WTC11 (cell line): Measurements from ENCODE around the gene ISCU. TPM values are rescaled to one million over a fixed set of nuclear protein-coding genes. Genes with fewer than 3 reads are reported as not detected.

Source experiments
- ATAC-seq: fragments of 200-7000 bp; cut with Tn5 transposase; 2 replicates; pipeline ENCODE4 v1.10.0; 2021; ENCODE audit warnings: mild to moderate bottlenecking, moderate library complexity
- CTCF ChIA-PET: fragments of 300-600 bp; sonication (Branson Sonifier 250); formaldehyde crosslinking; loops from one replicate; lab custom pipeline; 2021; ENCODE audit warnings: antibody characterized with exemption; lab: Charles Lee
- POLR2A ChIA-PET: fragments of 350-600 bp; sonication (Branson Sonifier 250); formaldehyde crosslinking; loops from one replicate; lab custom pipeline; 2021; ENCODE audit warnings: antibody characterized with exemption; lab: Charles Lee
- DNase-seq: peaks from one replicate; pipeline ENCODE4 v3.0.0; 2021; ENCODE audit warnings: low spot score
- H3K27ac Mint-ChIP-seq: 2 replicates; pipeline ENCODE4 v1.8.0; 2021; ENCODE audit warnings: mixed read lengths
- H3K27me3 Mint-ChIP-seq: 2 replicates; pipeline ENCODE4 v1.8.0; 2021; ENCODE audit warnings: low read depth, mild to moderate bottlenecking, moderate library complexity, mixed read lengths
- H3K36me3 Mint-ChIP-seq: 2 replicates; pipeline ENCODE4 v1.8.0; 2021; ENCODE audit warnings: mixed read lengths
- H3K4me1 Mint-ChIP-seq: 2 replicates; pipeline ENCODE4 v1.8.0; 2022; ENCODE audit warnings: mixed read lengths
- H3K4me3 Mint-ChIP-seq: 2 replicates; pipeline ENCODE4 v1.8.0; 2021; ENCODE audit warnings: mild to moderate bottlenecking, moderate library complexity, mixed read lengths
- H3K9me3 Mint-ChIP-seq: 2 replicates; pipeline ENCODE4 v1.8.0; 2021; ENCODE audit warnings: mixed read lengths
- E2F1 ChIP-seq: sonication (generic); formaldehyde crosslinking; IDR thresholded peaks from 2 replicates; pipeline ENCODE4 v1.8.0; 2022; ENCODE audit warnings: mild to moderate bottlenecking, missing genetic modification reagents
- E2F4 ChIP-seq: sonication (generic); formaldehyde crosslinking; IDR thresholded peaks from 2 replicates; pipeline ENCODE4 v1.8.1; 2022; ENCODE audit warnings: low read depth, mild to moderate bottlenecking, moderate library complexity, missing genetic modification reagents, borderline replicate concordance
- MYBL2 ChIP-seq: sonication (generic); formaldehyde crosslinking; IDR thresholded peaks from 2 replicates; pipeline ENCODE4 v1.8.1; 2023; ENCODE audit warnings: mild to moderate bottlenecking, moderate library complexity, missing genetic modification reagents
- NR1H2 ChIP-seq: sonication (generic); formaldehyde crosslinking; IDR thresholded peaks from 2 replicates; pipeline ENCODE4 v1.9.0; 2021; ENCODE audit warnings: mild to moderate bottlenecking, moderate library complexity, missing genetic modification reagents
- PRDM15 ChIP-seq: sonication (generic); formaldehyde crosslinking; IDR thresholded peaks from 2 replicates; pipeline ENCODE4 v1.8.0; 2022; ENCODE audit warnings: missing genetic modification reagents
- SMAD4 ChIP-seq: sonication (generic); formaldehyde crosslinking; IDR thresholded peaks from 2 replicates; pipeline ENCODE4 v1.8.0; 2022; ENCODE audit warnings: mild to moderate bottlenecking, missing genetic modification reagents
- ZBTB43 ChIP-seq: sonication (generic); formaldehyde crosslinking; IDR thresholded peaks from 2 replicates; pipeline ENCODE4 v1.8.1; 2023; ENCODE audit warnings: mild to moderate bottlenecking, missing genetic modification reagents
- ZNF232 ChIP-seq: sonication (generic); formaldehyde crosslinking; IDR thresholded peaks from 2 replicates; pipeline ENCODE4 v1.8.0; 2022; ENCODE audit warnings: mild to moderate bottlenecking, missing genetic modification reagents
- total RNA-seq: library from RNA; stranded (reverse); gene quantifications from 3 replicates; pipeline ENCODE4 v1.2.3, GENCODE V29; 2021
- TF ChIP-seq, protein P1 (sequence below): sonication (generic); formaldehyde crosslinking; IDR thresholded peaks from 2 replicates; pipeline ENCODE4 v1.8.0; 2022; ENCODE audit warnings: mild to moderate bottlenecking, missing genetic modification reagents
- TF ChIP-seq, protein P2 (sequence below): fragments of 250-450 bp; sonication (Bioruptor Pico); IDR thresholded peaks from 2 replicates; pipeline ENCODE4 v1.9.0; 2021; ENCODE audit warnings: moderate library complexity, mild to moderate bottlenecking, inconsistent platforms, borderline replicate concordance
- TF ChIP-seq, protein P3 (sequence below): sonication (generic); formaldehyde crosslinking; IDR thresholded peaks from 2 replicates; pipeline ENCODE4 v1.8.1; 2022; ENCODE audit warnings: mild to moderate bottlenecking, missing genetic modification reagents, moderate library complexity, borderline replicate concordance

Gene ISCU
- total RNA-seq, 1 experiment from 2014 or later, result 85.9 TPM

DNA sequence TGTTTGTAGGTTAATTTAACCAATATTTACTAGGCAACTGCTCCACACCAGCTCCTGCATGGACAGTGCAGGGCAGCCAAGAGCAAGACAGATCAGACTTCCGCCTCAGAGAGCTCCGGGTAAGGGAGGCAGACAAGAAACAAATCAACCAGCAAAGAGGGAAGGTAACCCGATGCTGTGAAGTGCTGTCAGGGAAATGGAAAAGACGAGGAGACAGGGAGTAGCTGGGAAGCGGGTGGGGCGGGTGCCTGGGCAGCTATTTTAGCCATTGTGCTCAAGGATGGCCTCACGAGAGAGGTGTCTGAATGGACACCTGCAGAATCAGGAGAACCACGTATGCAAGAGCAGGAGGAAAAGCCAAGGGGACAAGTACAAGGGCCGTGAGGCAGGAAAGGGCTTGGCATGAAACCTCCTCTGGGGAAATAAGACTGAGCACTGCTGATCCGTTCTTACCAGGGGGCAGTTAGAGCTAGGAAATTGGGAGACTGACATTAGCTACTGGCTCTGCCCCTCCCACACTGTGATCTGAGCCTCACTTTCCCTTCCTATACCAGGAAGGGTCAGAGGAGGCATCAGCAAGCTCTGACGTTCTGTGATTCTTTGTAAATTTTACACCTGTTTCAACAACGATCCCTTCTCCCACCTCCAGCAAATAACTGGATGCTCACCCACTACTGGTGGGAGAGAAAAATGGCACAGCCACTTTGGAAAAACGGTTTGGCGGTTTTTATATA, 42.0 kb downstream of the ISCU start:
- no peaks in the 10 kb centered on the region for H3K9me3 Mint-ChIP-seq
- H3K4me1 Mint-ChIP-seq, result peaks cover 12% of the 10 kb centered on the region
- no peak overlapping the region for H3K4me3 Mint-ChIP-seq
- POLR2A ChIA-PET, result no interaction called here
- no peaks in the 10 kb centered on the region for H3K36me3 Mint-ChIP-seq
- ATAC-seq (no peak), DNase-seq (no peak)
- CTCF ChIA-PET, result interaction anchor here (0.7 to 1.5 kb wide), 3 partner anchors 8 to 16 kb away, joined by 4 to 8 read pairs (median 5); no protein-coding TSS in a partner anchor
- H3K27me3 Mint-ChIP-seq, result no peaks in the 10 kb centered on the region
- TF ChIP-seq, protein P1, sequence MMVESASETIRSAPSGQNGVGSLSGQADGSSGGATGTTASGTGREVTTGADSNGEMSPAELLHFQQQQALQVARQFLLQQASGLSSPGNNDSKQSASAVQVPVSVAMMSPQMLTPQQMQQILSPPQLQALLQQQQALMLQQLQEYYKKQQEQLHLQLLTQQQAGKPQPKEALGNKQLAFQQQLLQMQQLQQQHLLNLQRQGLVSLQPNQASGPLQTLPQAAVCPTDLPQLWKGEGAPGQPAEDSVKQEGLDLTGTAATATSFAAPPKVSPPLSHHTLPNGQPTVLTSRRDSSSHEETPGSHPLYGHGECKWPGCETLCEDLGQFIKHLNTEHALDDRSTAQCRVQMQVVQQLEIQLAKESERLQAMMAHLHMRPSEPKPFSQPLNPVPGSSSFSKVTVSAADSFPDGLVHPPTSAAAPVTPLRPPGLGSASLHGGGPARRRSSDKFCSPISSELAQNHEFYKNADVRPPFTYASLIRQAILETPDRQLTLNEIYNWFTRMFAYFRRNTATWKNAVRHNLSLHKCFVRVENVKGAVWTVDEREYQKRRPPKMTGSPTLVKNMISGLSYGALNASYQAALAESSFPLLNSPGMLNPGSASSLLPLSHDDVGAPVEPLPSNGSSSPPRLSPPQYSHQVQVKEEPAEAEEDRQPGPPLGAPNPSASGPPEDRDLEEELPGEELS (CRISPR knock-in tag), result no peak
- TF ChIP-seq PRDM15 (CRISPR knock-in tag), result peak; percentile 55
- H3K27ac Mint-ChIP-seq, result peak overlapping the region; percentile 42; the same call in 1 of the 2 replicates

DNA sequence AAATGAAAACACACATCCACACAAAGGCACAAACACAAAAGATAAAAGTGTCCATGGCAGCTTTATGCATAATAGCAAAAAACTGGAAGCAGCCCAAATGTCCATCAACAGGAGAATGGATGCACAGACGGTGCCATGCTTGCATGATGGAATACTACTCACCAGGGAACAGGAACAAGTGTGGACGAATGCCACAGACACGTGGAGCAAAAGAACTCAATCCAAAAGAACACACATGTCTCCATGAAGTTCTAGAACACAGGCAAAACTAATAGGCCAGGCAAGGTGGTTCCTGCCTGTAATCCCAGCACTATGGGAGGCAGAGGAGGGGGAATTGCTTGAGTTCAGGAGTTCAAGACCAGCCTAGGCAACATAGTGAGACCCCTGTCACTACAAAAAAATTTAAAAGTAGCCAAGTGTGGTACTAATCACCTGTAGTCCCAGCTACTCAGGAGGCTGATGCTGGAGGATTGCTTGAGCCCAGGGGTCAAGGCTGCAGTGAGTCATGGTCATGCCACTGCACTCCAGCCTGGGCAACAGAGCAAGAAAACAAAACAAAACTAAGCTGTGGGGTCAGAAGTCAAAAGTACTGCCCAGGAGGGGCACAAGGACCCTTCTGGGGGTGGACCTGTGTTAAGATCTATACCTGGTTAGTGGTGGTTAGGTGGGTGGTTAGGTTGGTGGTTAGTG, 42.7 kb downstream of the ISCU start:
- POLR2A ChIA-PET, result no interaction called here
- Mint-ChIP-seq H3K9me3 (no peaks in the 10 kb centered on the region), H3K27me3 (no peaks in the 10 kb centered on the region), H3K4me1 (peaks cover 12% of the 10 kb centered on the region), H3K36me3 (no peaks in the 10 kb centered on the region), H3K27ac (no peak overlapping the region), H3K4me3 (no peak overlapping the region)
- DNase-seq (no peak), ATAC-seq (no peak)
- no peak for TF ChIP-seq ZBTB43 (CRISPR knock-in tag)
- no peak for TF ChIP-seq SMAD4 (CRISPR knock-in tag)
- no peak for TF ChIP-seq MYBL2 (CRISPR knock-in tag)
- TF ChIP-seq, protein P2, sequence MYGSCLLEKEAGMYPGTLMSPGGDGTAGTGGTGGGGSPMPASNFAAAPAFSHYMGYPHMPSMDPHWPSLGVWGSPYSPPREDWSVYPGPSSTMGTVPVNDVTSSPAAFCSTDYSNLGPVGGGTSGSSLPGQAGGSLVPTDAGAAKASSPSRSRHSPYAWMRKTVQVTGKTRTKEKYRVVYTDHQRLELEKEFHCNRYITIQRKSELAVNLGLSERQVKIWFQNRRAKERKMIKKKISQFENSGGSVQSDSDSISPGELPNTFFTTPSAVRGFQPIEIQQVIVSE (CRISPR knock-in tag), result no peak
- TF ChIP-seq ZNF232 (CRISPR knock-in tag), result no peak
- TF ChIP-seq, protein P3, sequence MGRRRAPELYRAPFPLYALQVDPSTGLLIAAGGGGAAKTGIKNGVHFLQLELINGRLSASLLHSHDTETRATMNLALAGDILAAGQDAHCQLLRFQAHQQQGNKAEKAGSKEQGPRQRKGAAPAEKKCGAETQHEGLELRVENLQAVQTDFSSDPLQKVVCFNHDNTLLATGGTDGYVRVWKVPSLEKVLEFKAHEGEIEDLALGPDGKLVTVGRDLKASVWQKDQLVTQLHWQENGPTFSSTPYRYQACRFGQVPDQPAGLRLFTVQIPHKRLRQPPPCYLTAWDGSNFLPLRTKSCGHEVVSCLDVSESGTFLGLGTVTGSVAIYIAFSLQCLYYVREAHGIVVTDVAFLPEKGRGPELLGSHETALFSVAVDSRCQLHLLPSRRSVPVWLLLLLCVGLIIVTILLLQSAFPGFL, result no peak
- CTCF ChIA-PET, result interaction anchor here (0.7 to 1.5 kb wide), 3 partner anchors 7 to 16 kb away, joined by 3 to 8 read pairs (median 4); no protein-coding TSS in a partner anchor

DNA sequence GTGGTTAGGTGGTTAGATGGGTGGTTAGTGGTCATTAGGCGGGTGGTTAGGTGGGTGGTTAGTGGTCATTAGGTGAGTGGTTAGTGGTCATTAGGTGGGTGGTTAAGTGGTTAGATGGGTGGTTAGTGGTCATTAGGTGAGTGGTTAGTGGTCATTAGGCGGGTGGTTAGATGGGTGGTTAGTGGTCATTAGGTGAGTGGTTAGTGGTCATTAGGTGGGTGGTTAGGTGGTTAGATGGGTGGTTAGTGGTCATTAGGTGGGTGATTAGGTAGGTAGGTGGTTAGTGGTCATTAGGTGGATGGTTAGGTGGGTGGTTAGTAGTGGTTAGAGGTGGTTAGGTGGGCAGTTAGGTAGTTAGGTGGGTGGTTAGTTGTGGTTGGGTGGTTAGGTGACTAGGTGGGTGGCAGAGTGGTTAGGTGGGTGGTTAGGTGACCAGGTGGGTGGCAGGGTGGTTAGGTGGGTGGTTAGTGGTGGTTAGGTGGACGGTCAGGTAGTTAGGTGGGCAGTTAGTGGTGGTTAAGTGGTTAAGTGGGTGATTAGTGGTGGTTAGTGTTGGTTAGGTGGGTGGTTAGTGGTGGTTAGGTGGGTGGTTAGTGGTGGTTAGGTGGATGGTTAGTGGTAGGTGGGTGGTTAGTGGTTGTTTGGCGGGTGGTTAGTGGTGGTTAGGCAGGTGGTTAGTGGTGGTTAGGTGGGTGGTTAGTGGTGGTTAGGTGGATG, 43.5 kb downstream of the ISCU start:
- H3K4me3 Mint-ChIP-seq, result no peak overlapping the region
- no peaks in the 10 kb centered on the region for H3K27me3 Mint-ChIP-seq
- no peak for ATAC-seq
- H3K4me1 Mint-ChIP-seq, result peaks cover 12% of the 10 kb centered on the region
- no peak for DNase-seq
- H3K9me3 Mint-ChIP-seq, result no peaks in the 10 kb centered on the region
- no peaks in the 10 kb centered on the region for H3K36me3 Mint-ChIP-seq
- no peak overlapping the region for H3K27ac Mint-ChIP-seq
- ChIA-PET CTCF (interaction anchor here (0.7 kb wide), 1 partner anchor 12 kb away, joined by 3 read pairs; no protein-coding TSS in a partner anchor), POLR2A (no interaction called here)
- TF ChIP-seq NR1H2 (CRISPR knock-in tag) (no peak), PRDM15 (CRISPR knock-in tag) (no peak), E2F1 (CRISPR knock-in tag) (no peak), E2F4 (CRISPR knock-in tag) (no peak)
